K562 (cell line): ENCODE results near the gene NAA40. TPM values are rescaled to one million over a fixed set of nuclear protein-coding genes. Genes with fewer than 3 reads are reported as not detected.
A peak's percentile ranks its signal among the peaks of the same experiment; 100 is the strongest.

ENCODE experiments used
- ATF1 ChIP-seq, 2 experiments: fragments of 450-650 bp in 1 of 2; IDR thresholded peaks; 2 replicates each; pipeline ENCODE4 v1.6.1; 2016; ENCODE audit warnings: missing compliant biosample characterization in 1 of 2, missing genetic modification characterization in 1 of 2
- CHD2 ChIP-seq: IDR thresholded peaks from 2 replicates; pipeline ENCODE4 v1.6.1; 2011; ENCODE audit warnings: low read depth, low read length
- CXXC5 ChIP-seq: fragments of 250-450 bp; sonication (Bioruptor Pico); IDR thresholded peaks from 2 replicates; pipeline ENCODE4 v1.8.0; 2022; ENCODE audit warnings: inconsistent platforms, mild to moderate bottlenecking, moderate library complexity
- DMBX1 ChIP-seq: fragments of 250-450 bp; sonication (Bioruptor Pico); IDR thresholded peaks from 2 replicates; pipeline ENCODE4 v1.8.0; 2022; ENCODE audit warnings: inconsistent platforms, mild to moderate bottlenecking, moderate library complexity, borderline replicate concordance
- E2F3 ChIP-seq: fragments of 250-450 bp; sonication (Bioruptor Pico); IDR thresholded peaks from 2 replicates; pipeline ENCODE4 v1.4.0; 2020; ENCODE audit warnings: mild to moderate bottlenecking
- ETV1 ChIP-seq: fragments of 450-650 bp; conservative IDR thresholded peaks from 2 replicates; pipeline ENCODE4 v1.6.1; 2016; ENCODE audit warnings: missing genetic modification characterization, control low read depth, low read depth, missing compliant biosample characterization
- FIP1L1 ChIP-seq: fragments of 200-400 bp; formaldehyde crosslinking; IDR thresholded peaks from 2 replicates; pipeline ENCODE4 v1.6.1; 2018; ENCODE audit warnings: mild to moderate bottlenecking, low read depth, low read length; ENCODE audit not compliant: poor library complexity, severe bottlenecking
- HCFC1 ChIP-seq: IDR thresholded peaks from 2 replicates; pipeline ENCODE4 v1.6.1; 2012; ENCODE audit warnings: low read depth, low read length, improper control_type of control experiment
- HSF4 ChIP-seq: fragments of 250-450 bp; sonication (Bioruptor Pico); IDR thresholded peaks from 2 replicates; pipeline ENCODE4 v2.1.2; 2022; ENCODE audit warnings: mild to moderate bottlenecking, moderate library complexity, borderline replicate concordance
- KLF13 ChIP-seq: fragments of 450-650 bp; IDR thresholded peaks from 2 replicates; pipeline ENCODE4 v1.6.1; 2016; ENCODE audit warnings: missing genetic modification characterization, low read depth, mild to moderate bottlenecking, missing compliant biosample characterization, moderate library complexity, borderline replicate concordance
- MAZ ChIP-seq, 2 experiments: fragments of 450-650 bp in 1 of 2; sonication (generic) in 1 of 2; formaldehyde crosslinking; IDR thresholded peaks in 1 of 2; conservative IDR thresholded peaks in 1 of 2; 2 replicates each; pipeline versions ENCODE4 v1.4.0 to v1.5.0; 2020; ENCODE audit warnings: mild to moderate bottlenecking in 1 of 2, missing genetic modification reagents in 1 of 2
- SOX6 ChIP-seq: fragments of 450-650 bp; IDR thresholded peaks from 2 replicates; pipeline ENCODE4 v1.6.1; 2014; ENCODE audit warnings: mild to moderate bottlenecking
- SPI1 ChIP-seq: IDR thresholded peaks from 2 replicates; pipeline ENCODE4 v1.6.1; 2011; ENCODE audit warnings: low read depth, low read length, control low read depth, borderline replicate concordance
- SUPT5H ChIP-seq: fragments of 450-650 bp; IDR thresholded peaks from 2 replicates; pipeline ENCODE4 v1.6.1; 2016
- TBP ChIP-seq: optimal IDR thresholded peaks from 2 replicates; pipeline ENCODE3; 2011; ENCODE audit warnings: low read depth, low read length, improper control_type of control experiment
- TOE1 ChIP-seq, 2 experiments: fragments of 450-650 bp in 1 of 2; sonication (generic) in 1 of 2; formaldehyde crosslinking in 1 of 2; IDR thresholded peaks; 2 replicates each; pipeline versions ENCODE4 v1.7.1 to v1.8.0; 2016 to 2022; ENCODE audit warnings: borderline replicate concordance in 2 of 2, mild to moderate bottlenecking in 2 of 2, antibody characterized with exemption in 1 of 2, inconsistent platforms in 1 of 2, low read depth in 1 of 2, missing genetic modification reagents in 1 of 2, moderate library complexity in 1 of 2
- ZFX ChIP-seq: sonication (generic); formaldehyde crosslinking; IDR thresholded peaks from 2 replicates; pipeline ENCODE4 v1.8.0; 2022; ENCODE audit warnings: mild to moderate bottlenecking, missing genetic modification reagents, moderate library complexity
- polyA plus RNA-seq, 8 experiments: library from polyadenylated mRNA; depleted of rRNA in 4 of 8; stranded (reverse) in 5 of 8; unstranded in 3 of 8; fragments of >200 nt; fragmentation: Nextera tagmentation in 2 of 8; fragmentation: Illumina TruSeq in 1 of 8; extraction: Ambion mirVana in 2 of 8; extraction: Trizol in 1 of 8; gene quantifications; 2 replicates each; pipeline versions ENCODE4 v1.2.1 to v1.2.3, GENCODE V29; 2011 to 2014; ENCODE audit warnings: inconsistent platforms in 1 of 8, missing spikeins in 1 of 8
- total RNA-seq, 7 experiments: library from RNA; depleted of rRNA in 6 of 7; stranded (reverse); fragments of >200 nt in 6 of 7; fragmentation: Illumina TruSeq in 2 of 7; extraction: Trizol in 2 of 7; gene quantifications; 2 replicates each; pipeline versions ENCODE4 v1.2.1 to v1.2.3, GENCODE V29; 2011 to 2021; ENCODE audit warnings: low replicate concordance in 1 of 7
- TF ChIP-seq, protein P1 (sequence below), 2 experiments: fragments of 200-800 bp in 1 of 2; sonication (Bioruptor generic) in 1 of 2; sonication (generic) in 1 of 2; formaldehyde crosslinking in 1 of 2; IDR thresholded peaks in 1 of 2; conservative IDR thresholded peaks in 1 of 2; 2 replicates each; pipeline versions ENCODE4 v1.5.0 to v1.6.1; 2016 to 2020; ENCODE audit warnings: missing compliant biosample characterization in 1 of 2, missing genetic modification characterization in 1 of 2, missing genetic modification reagents in 1 of 2
- TF ChIP-seq, protein P2 (sequence below): sonication (generic); formaldehyde crosslinking; IDR thresholded peaks from 2 replicates; pipeline ENCODE4 v1.8.0; 2023; ENCODE audit warnings: mild to moderate bottlenecking, missing genetic modification reagents

The NAA40 gene
- total and polyA plus RNA-seq, 9 of the 15 experiments (the other 6 are each of a cell fraction or from before 2014, with no cell fraction given) = 6.2 to 39.0 (median 23.1) TPM

DNA sequence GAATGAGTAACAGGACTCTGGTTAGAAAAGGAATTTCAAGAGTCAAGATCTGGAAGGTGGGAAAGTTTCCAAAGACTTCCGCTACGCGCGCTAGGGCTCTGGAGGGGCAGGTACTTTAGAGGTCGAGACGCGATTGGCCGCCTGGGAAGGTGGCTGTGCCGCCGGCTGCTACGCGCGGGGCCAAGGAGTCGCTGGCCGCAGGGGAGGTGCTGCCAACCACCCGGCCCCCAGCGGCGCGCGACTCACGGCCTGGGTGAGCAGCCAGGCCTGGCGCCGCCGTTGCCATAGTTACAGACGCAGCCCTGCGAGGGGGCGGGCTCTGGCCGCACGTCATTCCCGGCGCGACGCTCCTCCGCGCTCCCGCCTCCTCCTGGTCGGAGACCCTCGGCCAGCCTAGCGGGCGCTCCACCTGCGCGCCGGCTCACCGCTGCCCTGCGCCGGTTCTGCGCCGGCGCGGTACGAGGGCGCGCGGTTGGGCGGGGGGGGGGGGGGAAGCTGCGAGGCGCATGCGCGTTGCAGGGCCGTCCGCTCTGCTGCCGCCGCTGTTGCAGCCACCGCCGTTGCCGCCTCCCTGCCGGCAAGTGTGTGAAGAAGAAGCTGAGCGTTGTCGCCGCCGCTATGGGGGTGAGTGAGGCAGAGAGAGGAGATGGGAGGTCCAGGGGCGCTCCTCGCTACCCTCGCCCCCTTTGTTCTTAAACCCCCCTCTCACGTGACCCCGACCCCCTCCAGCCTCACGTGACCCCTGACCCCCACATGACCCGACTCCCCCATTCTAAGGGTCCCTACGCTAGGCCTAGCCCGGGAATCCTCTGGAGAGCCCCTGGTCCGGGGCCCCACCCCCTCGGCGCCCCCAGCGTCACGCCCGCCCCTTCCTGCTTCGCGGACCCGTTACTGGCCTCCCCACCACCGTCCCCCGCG lies at the start of gene NAA40 (continued):
- TF ChIP-seq CHD2 (0 out of 2 replicates have a peak, but pooled peaks have one; percentile 7), ATF1 (CRISPR knock-in tag; IDR thresholded peaks at IDR 0.05) (peak; percentile 95), ATF1 (tag; IDR thresholded peaks at IDR 0.05) (peak; percentile 97), HSF4 (CRISPR knock-in tag) (0 out of 2 replicates have a peak, but pooled peaks have one; percentile 21), ETV1 (tag) (0 out of 2 replicates have a peak, but pooled peaks have one; percentile 4), MAZ (CRISPR knock-in tag; conservative IDR thresholded peaks at IDR 0.05 in 1 of 2, IDR thresholded peaks at IDR 0.05 in 1 of 2) (peak; percentile 91 to 96), SOX6 (0 out of 2 replicates have a peak, but pooled peaks have one; percentile 29), ZFX (CRISPR knock-in tag) (peak; percentile 89), HCFC1 (peak; percentile 84), KLF13 (tag) (peak; percentile 76; the same call in 1 of the 2 replicates), SPI1 (0 out of 2 replicates have a peak, but pooled peaks have one; percentile 16), CXXC5 (peak; percentile 90), FIP1L1 (peak; percentile 21), TOE1 (IDR thresholded peaks at IDR 0.05; ENCODE audit: borderline replicate concordance) (peak; percentile 76; the same call in 1 of the 2 replicates), TOE1 (CRISPR knock-in tag; IDR thresholded peaks at IDR 0.05; ENCODE audit: borderline replicate concordance, low read depth) (no peak), SUPT5H (peak; percentile 11; the same call in 1 of the 2 replicates), TBP (peak; percentile 31), E2F3 (CRISPR knock-in tag) (peak; percentile 51; the same call in 1 of the 2 replicates), DMBX1 (CRISPR knock-in tag) (no peak)
- TF ChIP-seq, protein P1, sequence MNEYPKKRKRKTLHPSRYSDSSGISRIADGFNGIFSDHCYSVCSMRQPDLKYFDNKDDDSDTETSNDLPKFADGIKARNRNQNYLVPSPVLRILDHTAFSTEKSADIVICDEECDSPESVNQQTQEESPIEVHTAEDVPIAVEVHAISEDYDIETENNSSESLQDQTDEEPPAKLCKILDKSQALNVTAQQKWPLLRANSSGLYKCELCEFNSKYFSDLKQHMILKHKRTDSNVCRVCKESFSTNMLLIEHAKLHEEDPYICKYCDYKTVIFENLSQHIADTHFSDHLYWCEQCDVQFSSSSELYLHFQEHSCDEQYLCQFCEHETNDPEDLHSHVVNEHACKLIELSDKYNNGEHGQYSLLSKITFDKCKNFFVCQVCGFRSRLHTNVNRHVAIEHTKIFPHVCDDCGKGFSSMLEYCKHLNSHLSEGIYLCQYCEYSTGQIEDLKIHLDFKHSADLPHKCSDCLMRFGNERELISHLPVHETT (CRISPR knock-in tag; conservative IDR thresholded peaks at IDR 0.05 in 1 of 2, IDR thresholded peaks at IDR 0.05 in 1 of 2) = peak in 1 of 2 experiments; percentile 71; a peak in 2 of 4 replicates
- TF ChIP-seq, protein P2, sequence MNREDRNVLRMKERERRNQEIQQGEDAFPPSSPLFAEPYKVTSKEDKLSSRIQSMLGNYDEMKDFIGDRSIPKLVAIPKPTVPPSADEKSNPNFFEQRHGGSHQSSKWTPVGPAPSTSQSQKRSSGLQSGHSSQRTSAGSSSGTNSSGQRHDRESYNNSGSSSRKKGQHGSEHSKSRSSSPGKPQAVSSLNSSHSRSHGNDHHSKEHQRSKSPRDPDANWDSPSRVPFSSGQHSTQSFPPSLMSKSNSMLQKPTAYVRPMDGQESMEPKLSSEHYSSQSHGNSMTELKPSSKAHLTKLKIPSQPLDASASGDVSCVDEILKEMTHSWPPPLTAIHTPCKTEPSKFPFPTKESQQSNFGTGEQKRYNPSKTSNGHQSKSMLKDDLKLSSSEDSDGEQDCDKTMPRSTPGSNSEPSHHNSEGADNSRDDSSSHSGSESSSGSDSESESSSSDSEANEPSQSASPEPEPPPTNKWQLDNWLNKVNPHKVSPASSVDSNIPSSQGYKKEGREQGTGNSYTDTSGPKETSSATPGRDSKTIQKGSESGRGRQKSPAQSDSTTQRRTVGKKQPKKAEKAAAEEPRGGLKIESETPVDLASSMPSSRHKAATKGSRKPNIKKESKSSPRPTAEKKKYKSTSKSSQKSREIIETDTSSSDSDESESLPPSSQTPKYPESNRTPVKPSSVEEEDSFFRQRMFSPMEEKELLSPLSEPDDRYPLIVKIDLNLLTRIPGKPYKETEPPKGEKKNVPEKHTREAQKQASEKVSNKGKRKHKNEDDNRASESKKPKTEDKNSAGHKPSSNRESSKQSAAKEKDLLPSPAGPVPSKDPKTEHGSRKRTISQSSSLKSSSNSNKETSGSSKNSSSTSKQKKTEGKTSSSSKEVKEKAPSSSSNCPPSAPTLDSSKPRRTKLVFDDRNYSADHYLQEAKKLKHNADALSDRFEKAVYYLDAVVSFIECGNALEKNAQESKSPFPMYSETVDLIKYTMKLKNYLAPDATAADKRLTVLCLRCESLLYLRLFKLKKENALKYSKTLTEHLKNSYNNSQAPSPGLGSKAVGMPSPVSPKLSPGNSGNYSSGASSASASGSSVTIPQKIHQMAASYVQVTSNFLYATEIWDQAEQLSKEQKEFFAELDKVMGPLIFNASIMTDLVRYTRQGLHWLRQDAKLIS = 0 out of 2 replicates have a peak, but pooled peaks have one; percentile 47
